GM20000 (cell line): ENCODE data around the gene RAB7A.
"Not testable (repeated sequence)": the region's sequence is repeated elsewhere in the genome, so short reads cannot be mapped to it uniquely, and the experiment has no call there.

ENCODE experiments used
- DNase-seq: peaks from one replicate; pipeline ENCODE4 v3.0.0; 2012; ENCODE audit warnings: low spot score
- CTCF ChIP-seq: IDR thresholded peaks from 2 replicates; pipeline ENCODE4 v1.5.1; 2012; ENCODE audit warnings: mild to moderate bottlenecking, control low read depth; ENCODE audit errors: extremely low read depth, missing control alignments

The RAB7A gene

GRCh38 chr3:128818186-128818787 is 92.3 kb downstream of the RAB7A start:
- DNase-seq, result no peak
- TF ChIP-seq CTCF, result no peak

DNA sequence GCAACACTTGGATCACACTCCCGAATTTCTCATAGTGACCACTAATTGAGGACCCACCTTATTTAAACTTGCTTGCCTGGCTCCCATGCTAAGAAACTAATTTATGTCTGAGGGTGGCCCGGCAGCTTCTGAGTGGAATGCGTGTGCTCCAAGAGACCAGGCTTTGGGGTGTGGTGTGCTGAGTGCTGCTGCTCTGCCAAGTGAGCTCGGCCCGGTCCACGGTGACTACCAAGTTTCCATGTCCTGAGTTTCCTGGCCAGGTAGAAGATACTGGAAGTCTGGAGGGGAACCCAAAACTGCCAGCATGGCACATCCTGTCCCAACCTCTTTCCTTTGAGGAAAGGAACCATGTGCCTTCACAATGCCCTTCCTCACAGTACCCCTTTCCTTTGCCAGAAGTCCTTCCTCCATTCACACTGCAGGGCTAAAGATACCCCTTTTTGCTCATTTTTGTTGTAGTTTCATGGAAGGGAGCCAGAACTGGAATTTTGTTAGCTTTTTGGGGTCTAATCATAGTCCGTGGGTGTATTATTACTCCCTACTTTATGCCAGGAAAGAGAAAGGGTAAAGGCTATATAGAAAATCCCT is 94.4 kb downstream of the RAB7A start:
- DNase-seq, result no peak
- no peak for TF ChIP-seq CTCF

- no peak for TF ChIP-seq CTCF
- no peak for DNase-seq
These were observed 97.0 kb downstream of the RAB7A start for GRCh38 chr3:128823008-128823407.

- TF ChIP-seq CTCF, result no peak
- no peak for DNase-seq
These were observed 97.6 kb downstream of the RAB7A start for GRCh38 chr3:128823631-128824030.

DNA sequence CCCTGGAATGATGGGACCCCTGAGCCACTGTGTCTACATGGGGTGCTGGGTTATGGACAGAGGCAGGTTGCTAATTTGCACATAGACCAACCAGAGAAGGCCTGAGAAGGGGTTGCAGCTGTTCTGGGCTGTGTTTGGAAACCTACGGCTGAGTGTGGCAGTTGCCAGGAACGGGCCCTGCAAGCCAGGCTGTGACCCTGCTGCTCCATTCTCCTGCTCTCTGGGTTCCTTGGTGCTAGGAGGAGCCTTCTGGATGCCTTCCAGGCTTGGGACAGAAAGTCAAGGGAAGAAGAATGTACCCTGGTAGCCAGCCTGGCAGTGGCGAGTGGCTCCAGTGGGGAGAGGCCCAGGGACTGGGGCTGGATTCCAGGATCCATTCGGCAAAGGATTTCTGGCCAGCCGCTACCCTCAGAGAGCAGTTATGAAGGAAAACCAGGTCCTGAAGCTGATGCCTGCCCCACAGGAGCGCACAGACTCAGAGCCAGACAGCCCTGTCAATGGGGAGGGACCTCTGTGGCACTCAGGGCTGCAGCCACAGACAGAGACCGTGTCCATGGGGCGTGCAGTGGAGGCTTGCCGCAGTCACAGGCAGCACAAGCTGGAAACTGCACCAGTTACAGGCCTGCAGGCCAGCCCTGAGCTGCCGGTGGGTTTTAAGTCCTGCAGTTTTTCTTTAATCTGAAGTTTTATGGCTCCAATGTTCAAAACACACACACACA is 98.3 kb downstream of the RAB7A start:
- DNase-seq, result no peak

GRCh38 chr3:128825117-128825725 is 99.2 kb downstream of the RAB7A start:
- no peak for TF ChIP-seq CTCF
- no peak for DNase-seq

More for the DNA sequence above, 98.3 kb downstream of the RAB7A start:
- no peak for TF ChIP-seq CTCF

GRCh38 chr3:128829087-128829486 is 103.1 kb downstream of the RAB7A start:
- not testable (repeated sequence) for DNase-seq

GRCh38 chr3:128829925-128830625 is 104.1 kb downstream of the RAB7A start:
- DNase-seq, result not testable (repeated sequence)

- not testable (repeated sequence) for DNase-seq
These were observed 104.8 kb downstream of the RAB7A start for GRCh38 chr3:128830762-128831161.

DNA sequence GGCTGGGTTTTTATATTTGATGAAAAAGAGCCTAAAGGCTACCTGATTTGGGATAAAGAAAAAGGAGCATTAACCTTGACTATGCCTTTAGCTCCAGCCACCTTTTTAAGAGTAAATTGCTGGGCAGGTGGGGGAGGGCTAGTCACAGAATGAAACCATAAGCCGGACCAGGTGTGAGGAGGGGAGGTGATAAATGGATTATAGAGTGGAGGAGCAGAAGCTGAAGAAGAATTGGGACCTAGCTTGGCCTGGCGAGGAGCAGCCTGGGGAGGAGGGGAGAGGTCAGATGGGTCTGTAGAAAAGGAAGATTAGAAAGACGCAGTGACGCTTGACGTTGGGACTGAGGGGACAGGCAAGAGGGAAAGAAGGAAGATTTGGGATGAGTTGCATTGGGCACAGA is 107.0 kb downstream of the RAB7A start:
- DNase-seq, result not testable (repeated sequence)
